Measurements from ENCODE around the gene GLCE. TPM values are rescaled to one million over a fixed set of nuclear protein-coding genes. Genes with fewer than 3 reads are reported as not detected.

GLCE gene
- total and polyA plus RNA-seq, 9 of the 15 experiments (the other 6 are each of a cell fraction or from before 2014, with no cell fraction given): 4.6 to 12.3 (median 10.6) TPM

DNA sequence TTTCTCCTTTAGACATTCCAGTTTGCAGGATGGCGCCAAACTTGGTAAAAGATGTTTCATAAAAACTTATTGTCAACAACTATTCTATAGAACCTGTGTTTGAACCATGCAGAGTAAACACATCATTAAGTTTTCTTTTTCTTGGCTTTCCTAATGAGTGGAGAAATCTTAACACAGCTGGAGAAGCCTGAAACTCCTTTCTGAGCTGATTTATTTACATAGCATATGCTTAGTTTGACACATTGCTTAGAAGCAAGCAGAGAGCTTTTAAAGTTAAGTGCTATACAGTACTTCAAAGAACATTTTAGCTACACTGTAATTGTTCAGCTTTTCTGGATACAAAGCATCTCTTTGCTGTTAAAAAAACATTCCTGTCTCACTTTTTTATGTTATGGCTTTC is 77.3 kb downstream of the GLCE start:
- no peaks in the 10 kb centered on the region for H4K20me1 ChIP-seq (replicated peaks; ENCODE audit: control insufficient read depth, insufficient read depth, low read length)
- H3K9me1 ChIP-seq (ENCODE audit: control insufficient read depth, insufficient read depth, low read length): no peaks in the 10 kb centered on the region
- 10% methylated on average over 1 of the region's 1 CpG for WGBS (ENCODE audit: insufficient coverage, low coverage, missing lambda C conversion rate)
- ATAC-seq (no peak), DNase-seq (ENCODE audit: extremely low read depth in 1 of 4, low spot score in 3 of 4) (no peak), FAIRE-seq (no peak)
- H3K79me2 ChIP-seq (ENCODE audit: control insufficient read depth, insufficient read depth, low read length): no peaks in the 10 kb centered on the region
- in situ Hi-C loops (cut with MboI): no loop called here
- no peaks in the 10 kb centered on the region for H3K36me3 ChIP-seq (ENCODE audit: control insufficient read depth, insufficient read depth, low read length)
- ChIA-PET CTCF (ENCODE audit: low intra/inter-chr PET ratio) (no interaction called here), POLR2A (interaction anchor here (0.6 kb wide), 1 partner anchor 145 kb away, joined by 3 read pairs; no protein-coding TSS in a partner anchor)
- no peak overlapping the region for H2AFZ ChIP-seq (ENCODE audit: low read depth, low read length)
- intact Hi-C loops (cut with micrococcal nuclease): no loop called here
- TF ChIP-seq MCM5 (IDR thresholded peaks at IDR 0.05; ENCODE audit: low read depth): no peak
- H3K9ac ChIP-seq (ENCODE audit: insufficient read depth in 1 of 2, low read depth in 2 of 2, low read length in 2 of 2): no peak overlapping the region
- no peak overlapping the region for H3K27ac ChIP-seq (ENCODE audit: extremely low read depth, low read depth, low read length)
- no TSS peak for BruUV-seq (replicated peaks)
- no peaks in the 10 kb centered on the region for H3K4me1 ChIP-seq (replicated peaks in 1 of 2; ENCODE audit: control insufficient read depth in 2 of 2, insufficient read depth in 2 of 2, low read length in 2 of 2)
- no peaks in the 10 kb centered on the region for H3K27me3 ChIP-seq (ENCODE audit: control insufficient read depth in 2 of 2, insufficient read depth in 2 of 2, low read length in 2 of 2)
- H3K9me3 ChIP-seq (replicated peaks; ENCODE audit: control insufficient read depth, insufficient read depth, low read depth, low read length): no peaks in the 10 kb centered on the region
- no peak overlapping the region for H3K4me2 ChIP-seq (ENCODE audit: insufficient read depth, low read length)
- H3K4me3 ChIP-seq: no peak overlapping the region

DNA sequence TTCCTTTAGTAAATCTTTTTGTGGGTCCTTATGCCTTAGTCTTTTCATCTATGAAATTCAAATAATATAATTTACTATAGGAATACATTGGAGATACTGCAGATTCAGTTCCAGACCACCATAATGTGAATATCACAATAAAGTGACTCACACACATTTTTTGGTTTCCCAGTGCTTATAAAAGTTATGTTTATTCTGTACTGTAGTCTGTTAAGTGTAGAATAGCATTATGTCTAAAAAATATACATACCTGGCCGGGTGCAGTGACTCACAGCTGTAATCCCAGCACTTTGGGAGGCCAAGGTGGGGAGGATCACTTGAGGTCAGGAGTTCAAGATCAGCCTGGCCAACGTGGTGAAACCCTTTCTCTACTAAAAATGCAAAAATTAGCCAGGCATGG is 84.4 kb downstream of the GLCE start:
- POLR2A ChIA-PET: no interaction called here
- BruUV-seq (replicated peaks): no TSS peak
- no peak for TF ChIP-seq NR2C1 (IDR thresholded peaks at IDR 0.05)
- TF ChIP-seq NR2C1 (tag; IDR thresholded peaks at IDR 0.05): no peak
- TF ChIP-seq, protein P1, sequence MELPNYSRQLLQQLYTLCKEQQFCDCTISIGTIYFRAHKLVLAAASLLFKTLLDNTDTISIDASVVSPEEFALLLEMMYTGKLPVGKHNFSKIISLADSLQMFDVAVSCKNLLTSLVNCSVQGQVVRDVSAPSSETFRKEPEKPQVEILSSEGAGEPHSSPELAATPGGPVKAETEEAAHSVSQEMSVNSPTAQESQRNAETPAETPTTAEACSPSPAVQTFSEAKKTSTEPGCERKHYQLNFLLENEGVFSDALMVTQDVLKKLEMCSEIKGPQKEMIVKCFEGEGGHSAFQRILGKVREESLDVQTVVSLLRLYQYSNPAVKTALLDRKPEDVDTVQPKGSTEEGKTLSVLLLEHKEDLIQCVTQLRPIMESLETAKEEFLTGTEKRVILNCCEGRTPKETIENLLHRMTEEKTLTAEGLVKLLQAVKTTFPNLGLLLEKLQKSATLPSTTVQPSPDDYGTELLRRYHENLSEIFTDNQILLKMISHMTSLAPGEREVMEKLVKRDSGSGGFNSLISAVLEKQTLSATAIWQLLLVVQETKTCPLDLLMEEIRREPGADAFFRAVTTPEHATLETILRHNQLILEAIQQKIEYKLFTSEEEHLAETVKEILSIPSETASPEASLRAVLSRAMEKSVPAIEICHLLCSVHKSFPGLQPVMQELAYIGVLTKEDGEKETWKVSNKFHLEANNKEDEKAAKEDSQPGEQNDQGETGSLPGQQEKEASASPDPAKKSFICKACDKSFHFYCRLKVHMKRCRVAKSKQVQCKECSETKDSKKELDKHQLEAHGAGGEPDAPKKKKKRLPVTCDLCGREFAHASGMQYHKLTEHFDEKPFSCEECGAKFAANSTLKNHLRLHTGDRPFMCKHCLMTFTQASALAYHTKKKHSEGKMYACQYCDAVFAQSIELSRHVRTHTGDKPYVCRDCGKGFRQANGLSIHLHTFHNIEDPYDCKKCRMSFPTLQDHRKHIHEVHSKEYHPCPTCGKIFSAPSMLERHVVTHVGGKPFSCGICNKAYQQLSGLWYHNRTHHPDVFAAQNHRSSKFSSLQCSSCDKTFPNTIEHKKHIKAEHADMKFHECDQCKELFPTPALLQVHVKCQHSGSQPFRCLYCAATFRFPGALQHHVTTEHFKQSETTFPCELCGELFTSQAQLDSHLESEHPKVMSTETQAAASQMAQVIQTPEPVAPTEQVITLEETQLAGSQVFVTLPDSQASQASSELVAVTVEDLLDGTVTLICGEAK (IDR thresholded peaks at IDR 0.05): no peak
- TF ChIP-seq, protein P1 (CRISPR knock-in tag; IDR thresholded peaks at IDR 0.05): no peak
- no peak for TF ChIP-seq BRF1 (IDR thresholded peaks at IDR 0.05; ENCODE audit: borderline replicate concordance, extremely low read depth, insufficient read length)
- no peak for TF ChIP-seq IFI16 (CRISPR knock-in tag; IDR thresholded peaks at IDR 0.05)
- no peak for TF ChIP-seq RBM39 (optimal IDR thresholded peaks at IDR 0.05; ENCODE audit: low read depth, low read length)

More for the DNA sequence above, 84.4 kb downstream of the GLCE start:
- FAIRE-seq: no peak
- Histone ChIP-seq H3K4me2 (ENCODE audit: insufficient read depth, low read length) (no peak overlapping the region), H3K27ac (ENCODE audit: extremely low read depth, low read depth, low read length) (no peak overlapping the region), H2AFZ (ENCODE audit: low read depth, low read length) (no peak overlapping the region), H3K4me3 (no peak overlapping the region), H3K4me1 (replicated peaks in 1 of 2; ENCODE audit: control insufficient read depth in 2 of 2, insufficient read depth in 2 of 2, low read length in 2 of 2) (no peaks in the 10 kb centered on the region), H3K27me3 (ENCODE audit: control insufficient read depth in 2 of 2, insufficient read depth in 2 of 2, low read length in 2 of 2) (no peaks in the 10 kb centered on the region), H3K9me3 (replicated peaks; ENCODE audit: control insufficient read depth, insufficient read depth, low read depth, low read length) (no peaks in the 10 kb centered on the region), H3K9me1 (ENCODE audit: control insufficient read depth, insufficient read depth, low read length) (no peaks in the 10 kb centered on the region), H4K20me1 (replicated peaks; ENCODE audit: control insufficient read depth, insufficient read depth, low read length) (no peaks in the 10 kb centered on the region), H3K9ac (ENCODE audit: insufficient read depth in 1 of 2, low read depth in 2 of 2, low read length in 2 of 2) (no peak overlapping the region), H3K36me3 (ENCODE audit: control insufficient read depth, insufficient read depth, low read length) (no peaks in the 10 kb centered on the region), H3K79me2 (ENCODE audit: control insufficient read depth, insufficient read depth, low read length) (no peaks in the 10 kb centered on the region)
- 8% methylated on average over 2 of the region's 2 CpGs for WGBS (ENCODE audit: insufficient coverage, low coverage, missing lambda C conversion rate)
- no peak for ATAC-seq
- DNase-seq (ENCODE audit: extremely low read depth in 1 of 4, low spot score in 3 of 4): no peak
- intact Hi-C loops (cut with micrococcal nuclease) (no loop called here), in situ Hi-C loops (cut with MboI) (no loop called here)
- CTCF ChIA-PET (ENCODE audit: low intra/inter-chr PET ratio): no interaction called here
